ENCODE data around the gene HDGFL2. TPM values are rescaled to one million over a fixed set of nuclear protein-coding genes. Genes with fewer than 3 reads are reported as not detected.

The HDGFL2 gene
- total and polyA plus RNA-seq, 2 donors: 22.2 to 51.4 TPM

Small RNA genes within 50 kb of the gene (small RNA-seq; reads per million reads assigned to genes)
- gene MIR4746: not detected

Other genes starting within 250 kb of the HDGFL2 start
- gene EBI3, start 242.8 kb upstream of the HDGFL2 start, total RNA-seq: 0.32 TPM
- 5.7 TPM for gene EBI3, start 242.8 kb upstream of the HDGFL2 start, polyA plus RNA-seq
- 11.7 TPM for gene YJU2, start 225.2 kb upstream of the HDGFL2 start, total RNA-seq
- gene YJU2, start 225.2 kb upstream of the HDGFL2 start, polyA plus RNA-seq: 29.4 TPM
- 3.6 TPM for gene SHD, start 193.0 kb upstream of the HDGFL2 start, total RNA-seq
- gene SHD, start 193.0 kb upstream of the HDGFL2 start, polyA plus RNA-seq: 0.04 TPM
- gene TMIGD2, start 169.9 kb upstream of the HDGFL2 start, total RNA-seq: 0.48 TPM
- 0.58 TPM for gene TMIGD2, start 169.9 kb upstream of the HDGFL2 start, polyA plus RNA-seq
- gene FSD1, start 167.7 kb upstream of the HDGFL2 start, total RNA-seq: 1.6 TPM
- gene FSD1, start 167.7 kb upstream of the HDGFL2 start, polyA plus RNA-seq: 0.49 TPM
- gene STAP2, start 133.5 kb upstream of the HDGFL2 start, total RNA-seq: 14.4 TPM
- gene STAP2, start 133.5 kb upstream of the HDGFL2 start, polyA plus RNA-seq: 12.4 TPM
- gene MPND, start 128.7 kb upstream of the HDGFL2 start, total RNA-seq: 7.2 TPM
- gene MPND, start 128.7 kb upstream of the HDGFL2 start, polyA plus RNA-seq: 24.5 TPM
- 18.6 TPM for gene SH3GL1, start 71.8 kb upstream of the HDGFL2 start, total RNA-seq
- 88.3 TPM for gene SH3GL1, start 71.8 kb upstream of the HDGFL2 start, polyA plus RNA-seq
- gene CHAF1A, start 69.7 kb upstream of the HDGFL2 start, total RNA-seq: 9.0 TPM
- gene CHAF1A, start 69.7 kb upstream of the HDGFL2 start, polyA plus RNA-seq: 7.0 TPM
- gene UBXN6, start 14.5 kb upstream of the HDGFL2 start, total RNA-seq: 39.5 TPM
- 135 TPM for gene UBXN6, start 14.5 kb upstream of the HDGFL2 start, polyA plus RNA-seq
- 14.0 TPM for gene PLIN4, start 46.2 kb downstream of the HDGFL2 start, total RNA-seq
- gene PLIN4, start 46.2 kb downstream of the HDGFL2 start, polyA plus RNA-seq: 55.7 TPM
- gene PLIN5, start 62.9 kb downstream of the HDGFL2 start, total RNA-seq: 1.4 TPM
- gene PLIN5, start 62.9 kb downstream of the HDGFL2 start, polyA plus RNA-seq: 5.7 TPM
- gene LRG1, start 67.7 kb downstream of the HDGFL2 start, total RNA-seq: 3.9 TPM
- gene LRG1, start 67.7 kb downstream of the HDGFL2 start, polyA plus RNA-seq: 4.6 TPM
- gene SEMA6B, start 87.4 kb downstream of the HDGFL2 start, total RNA-seq: 5.4 TPM
- 14.1 TPM for gene SEMA6B, start 87.4 kb downstream of the HDGFL2 start, polyA plus RNA-seq
- 6.6 TPM for gene TNFAIP8L1, start 167.2 kb downstream of the HDGFL2 start, total RNA-seq
- gene TNFAIP8L1, start 167.2 kb downstream of the HDGFL2 start, polyA plus RNA-seq: 9.9 TPM
- 49.3 TPM for gene MYDGF, start 198.0 kb downstream of the HDGFL2 start, total RNA-seq
- gene MYDGF, start 198.0 kb downstream of the HDGFL2 start, polyA plus RNA-seq: 104 TPM